Peyer's patch (tissue), 4 donors: Measurements from ENCODE around the gene CNPY1. TPM values are rescaled to one million over a fixed set of nuclear protein-coding genes. Genes with fewer than 3 reads are reported as not detected.
A peak's percentile ranks its signal among the peaks of the same experiment; 100 is the strongest.

ENCODE experiments used
- DNase-seq, 3 donors: peaks; one replicate each; pipeline ENCODE4 v3.0.0-alpha.2; 2017 to 2019
- H3K27ac ChIP-seq, 4 donors: fragments of 200-600 bp; sonication (generic); one replicate each; pipeline ENCODE4 v1.5.1; 2016 to 2019
- H3K27me3 ChIP-seq, 2 donors: fragments of 200-600 bp; sonication (generic); one replicate each; pipeline ENCODE4 v1.5.1; 2019
- H3K36me3 ChIP-seq, 3 donors: fragments of 200-600 bp; sonication (generic); one replicate each; pipeline ENCODE4 v1.5.1; 2016 to 2019
- H3K4me1 ChIP-seq, 4 donors: fragments of 200-600 bp; sonication (generic); one replicate each; pipeline ENCODE4 v1.5.1; 2016 to 2019
- H3K4me3 ChIP-seq, 4 donors: fragments of 200-600 bp; sonication (generic); 1 replicate in 3 of 4; 2 replicates in 1 of 4; pipeline ENCODE4 v1.5.1; 2016 to 2019; ENCODE audit warnings: mild to moderate bottlenecking in 1 of 4
- H3K9me3 ChIP-seq, 4 donors: fragments of 200-600 bp; sonication (generic); one replicate each; pipeline ENCODE4 v1.5.1; 2016 to 2019; ENCODE audit warnings: mild to moderate bottlenecking in 1 of 4
- CTCF ChIP-seq, 6 experiments: fragments of 450-650 bp in 4 of 6; fragments of 200-600 bp in 2 of 6; sonication (generic) in 1 of 6; IDR thresholded peaks; one replicate each; pipeline ENCODE4 v1.5.1; 2017 to 2019; ENCODE audit warnings: antibody characterized with exemption in 6 of 6, mild to moderate bottlenecking in 3 of 6, moderate library complexity in 1 of 6
- POLR2A ChIP-seq, 2 donors: fragments of 450-650 bp; IDR thresholded peaks; one replicate each; pipeline ENCODE4 v1.5.1; 2017; ENCODE audit warnings: antibody characterized with exemption in 2 of 2, mild to moderate bottlenecking in 2 of 2, moderate library complexity in 2 of 2
- total RNA-seq, 4 donors: library from RNA; depleted of rRNA; stranded (reverse); fragments of >200 nt; gene quantifications; one replicate each; pipeline ENCODE4 v1.1.0, GENCODE V29; 2016

Gene CNPY1
- total RNA-seq, 4 donors from 2014 or later = 0.40 TPM; not detected in 3

DNA sequence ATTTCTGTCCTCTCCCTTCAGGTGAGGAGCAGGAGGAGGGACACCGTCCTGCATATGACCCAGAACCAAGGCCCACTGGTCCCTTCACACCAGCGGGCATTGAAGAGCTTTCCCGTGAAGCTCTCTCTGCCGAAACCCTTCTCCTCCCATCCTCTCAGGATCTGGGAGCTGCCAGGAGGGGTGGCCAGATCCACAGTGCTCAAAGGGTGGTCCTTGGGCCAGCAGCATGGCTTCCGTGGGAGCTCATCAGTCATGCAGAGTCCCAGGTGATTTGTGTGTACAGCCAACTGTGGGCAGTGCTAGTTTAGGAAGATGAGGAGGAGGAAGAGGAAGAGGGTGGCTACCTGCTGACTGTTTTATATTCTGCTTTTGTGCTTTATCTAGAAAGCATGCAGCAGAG is 28.4 kb downstream of the CNPY1 start:
- Histone ChIP-seq H3K4me1 (no peaks in the 10 kb centered on the region), H3K27ac (no peak overlapping the region), H3K4me3 (no peak overlapping the region), H3K9me3 (no peaks in the 10 kb centered on the region), H3K36me3 (no peaks in the 10 kb centered on the region), H3K27me3 (no peaks in the 10 kb centered on the region)
- DNase-seq = peak in 1 of 3 donors; percentile 26
- TF ChIP-seq CTCF (IDR thresholded peaks at IDR 0.05) (no peak), POLR2A (IDR thresholded peaks at IDR 0.05) (no peak)

DNA sequence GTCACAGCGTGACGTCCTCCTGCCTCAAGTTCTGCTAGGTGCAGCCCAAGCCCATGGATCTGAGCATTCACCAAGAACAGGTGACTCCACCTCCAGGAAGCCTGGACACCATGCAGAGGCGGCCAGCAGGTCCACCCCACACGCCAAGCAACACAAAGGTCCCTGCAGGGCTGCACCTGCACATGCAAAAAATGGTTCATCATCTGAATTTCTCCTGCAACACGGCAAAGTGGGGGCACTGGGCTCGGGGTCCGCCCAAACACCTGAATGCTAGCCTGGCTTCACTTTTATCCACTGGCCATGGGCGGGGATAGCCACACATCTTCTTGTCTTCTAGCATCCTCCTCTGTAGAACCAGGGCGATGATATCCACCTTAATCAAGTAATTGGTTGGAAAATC is 28.9 kb downstream of the CNPY1 start:
- H3K27me3 ChIP-seq = no peaks in the 10 kb centered on the region
- no peaks in the 10 kb centered on the region for H3K9me3 ChIP-seq
- TF ChIP-seq POLR2A (IDR thresholded peaks at IDR 0.05) = no peak
- no peak for TF ChIP-seq CTCF (IDR thresholded peaks at IDR 0.05)
- H3K4me3 ChIP-seq = no peak overlapping the region
- no peaks in the 10 kb centered on the region for H3K36me3 ChIP-seq
- no peak overlapping the region for H3K27ac ChIP-seq
- no peaks in the 10 kb centered on the region for H3K4me1 ChIP-seq
- peak in 1 of 3 donors; percentile 26 for DNase-seq

DNA sequence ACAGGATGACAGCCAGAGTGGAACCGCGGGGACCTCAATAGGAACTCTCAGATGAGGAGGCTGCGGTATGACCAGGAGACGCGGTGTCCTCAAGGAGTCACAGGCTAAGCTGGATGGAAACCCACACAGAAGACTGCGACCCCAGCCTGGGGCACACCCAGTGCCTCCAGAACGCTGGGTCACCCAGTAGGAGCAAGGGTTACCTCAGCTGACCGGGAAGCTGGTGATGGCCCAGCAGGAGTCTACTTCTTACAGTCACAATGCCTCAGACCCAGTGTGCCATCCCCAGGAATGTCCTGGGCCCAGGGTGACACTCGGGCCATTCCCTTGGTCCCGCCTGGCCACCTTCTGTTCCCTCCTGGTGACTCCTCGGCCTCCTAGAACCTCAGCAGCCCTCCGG is 29.9 kb downstream of the CNPY1 start:
- no peaks in the 10 kb centered on the region for H3K4me1 ChIP-seq
- H3K27ac ChIP-seq = no peak overlapping the region
- no peaks in the 10 kb centered on the region for H3K27me3 ChIP-seq
- DNase-seq = peak in 1 of 3 donors; percentile 21
- H3K4me3 ChIP-seq = no peak overlapping the region
- no peaks in the 10 kb centered on the region for H3K36me3 ChIP-seq
- TF ChIP-seq POLR2A (IDR thresholded peaks at IDR 0.05) (no peak), CTCF (IDR thresholded peaks at IDR 0.05) (no peak)
- no peaks in the 10 kb centered on the region for H3K9me3 ChIP-seq

- no peak for DNase-seq
- peaks cover 0 to 2% of the 10 kb centered on the region in 2 donors for H3K27me3 ChIP-seq
- no peak overlapping the region for H3K27ac ChIP-seq
- H3K4me1 ChIP-seq = no peaks in the 10 kb centered on the region
- no peaks in the 10 kb centered on the region for H3K36me3 ChIP-seq
- H3K9me3 ChIP-seq = no peaks in the 10 kb centered on the region
- no peak overlapping the region for H3K4me3 ChIP-seq
- TF ChIP-seq POLR2A (IDR thresholded peaks at IDR 0.05) (no peak), CTCF (IDR thresholded peaks at IDR 0.05) (no peak)
Observed at GRCh38 chr7:155515318-155515717, 31.0 kb downstream of the CNPY1 start.

DNA sequence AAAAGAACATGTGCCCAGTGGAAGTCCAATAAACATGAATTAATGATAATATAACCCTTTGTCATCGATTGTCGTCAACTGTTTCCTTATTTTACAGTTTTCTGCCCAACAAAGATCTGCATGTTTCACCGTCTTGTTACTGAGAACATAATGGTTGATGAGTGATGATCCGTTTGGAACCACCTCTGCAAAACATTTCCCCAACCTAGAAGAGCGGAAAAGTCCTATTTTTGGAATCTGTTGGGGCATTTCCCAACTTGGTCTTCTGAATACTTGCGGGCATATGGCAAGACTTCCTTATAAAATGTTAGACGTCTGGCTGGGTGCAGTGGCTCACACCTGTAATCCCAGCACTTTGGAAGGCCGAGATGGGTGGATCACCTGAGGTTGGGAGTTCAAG is 32.1 kb downstream of the CNPY1 start:
- H3K27ac ChIP-seq = no peak overlapping the region
- no peaks in the 10 kb centered on the region for H3K36me3 ChIP-seq
- no peak overlapping the region for H3K4me3 ChIP-seq
- H3K9me3 ChIP-seq = no peaks in the 10 kb centered on the region
- peaks cover 0 to 8% (median 0%) of the 10 kb centered on the region in 4 donors for H3K4me1 ChIP-seq
- H3K27me3 ChIP-seq = peaks cover 0 to 12% of the 10 kb centered on the region in 2 donors
- no peak for DNase-seq
- TF ChIP-seq CTCF (IDR thresholded peaks at IDR 0.05) (no peak), POLR2A (IDR thresholded peaks at IDR 0.05) (no peak)
